B cell (primary cell): ENCODE data around the gene LRRC7. TPM values are rescaled to one million over a fixed set of nuclear protein-coding genes. Genes with fewer than 3 reads are reported as not detected.

Source experiments
- ATAC-seq: fragments of 200-7000 bp; cut with Tn5 transposase; one replicate; pipeline ENCODE4 v1.10.0; 2021; ENCODE audit warnings: low read depth, mild to moderate bottlenecking, moderate number of reproducible peaks, moderate library complexity
- CTCF ChIA-PET: fragments of 350-600 bp; sonication (Branson Sonifier 250); formaldehyde crosslinking; loops from one replicate; lab custom pipeline; 2021; ENCODE audit warnings: antibody characterized with exemption, inconsistent platforms; lab: Charles Lee
- POLR2A ChIA-PET: fragments of 350-600 bp; sonication (Branson Sonifier 250); formaldehyde crosslinking; loops from one replicate; lab custom pipeline; 2021; ENCODE audit warnings: antibody characterized with exemption; lab: Charles Lee
- DNase-seq: peaks from one replicate; pipeline ENCODE4 v3.0.0; 2013
- H2AFZ ChIP-seq: 2 replicates; pipeline ENCODE4 v1.6.1; 2012; ENCODE audit warnings: mild to moderate bottlenecking, low read depth, low read length; ENCODE audit not compliant: insufficient read depth, poor library complexity, severe bottlenecking
- H3K27ac ChIP-seq, 2 donors: 1 replicate in 1 of 2; 2 replicates in 1 of 2; pipeline ENCODE4 v1.5.1; 2012 to 2013; ENCODE audit warnings: low read length in 2 of 2, mild to moderate bottlenecking in 2 of 2, moderate library complexity in 1 of 2
- H3K27me3 ChIP-seq, 4 experiments: fragments of 200-600 bp in 1 of 4; sonication (generic) in 1 of 4; replicated peaks in 1 of 4; 1 replicate in 2 of 4; 2 replicates in 2 of 4; pipeline versions ENCODE4 v1.6.1 to v1.7.0; 2013 to 2016; ENCODE audit warnings: low read length in 3 of 4, mild to moderate bottlenecking in 2 of 4, mixed read lengths in 1 of 4, moderate library complexity in 1 of 4; ENCODE audit not compliant: insufficient read depth in 4 of 4, control insufficient read depth in 3 of 4; ENCODE audit errors: control extremely low read depth in 1 of 4
- H3K36me3 ChIP-seq, 2 experiments: replicated peaks in 1 of 2; 1 replicate in 1 of 2; 2 replicates in 1 of 2; pipeline versions ENCODE4 v1.6.1 to v1.7.1; 2013; ENCODE audit warnings: low read length in 1 of 2; ENCODE audit not compliant: insufficient read depth in 2 of 2, control insufficient read depth in 1 of 2; ENCODE audit errors: control extremely low read depth in 1 of 2, extremely low read depth in 1 of 2
- H3K4me1 ChIP-seq, 2 donors: fragments of 200-600 bp in 1 of 2; sonication (generic) in 1 of 2; 1 replicate in 1 of 2; 2 replicates in 1 of 2; pipeline versions ENCODE4 v1.5.1 to v1.6.1; 2013 to 2017; ENCODE audit warnings: low read length in 2 of 2; ENCODE audit not compliant: control insufficient read depth in 2 of 2, insufficient read depth in 2 of 2
- H3K4me2 ChIP-seq: replicated peaks from 2 replicates; pipeline ENCODE3; 2012; ENCODE audit warnings: mild to moderate bottlenecking, low read depth, low read length; ENCODE audit not compliant: poor library complexity, severe bottlenecking
- H3K4me3 ChIP-seq, 5 experiments: fragments of 200-600 bp in 1 of 5; sonication (generic) in 1 of 5; 1 replicate in 3 of 5; 2 replicates in 2 of 5; pipeline versions ENCODE4 v1.5.1 to v1.7.0; 2011 to 2016; ENCODE audit warnings: low read length in 4 of 5, mild to moderate bottlenecking in 4 of 5, low read depth in 2 of 5, control low read depth in 1 of 5, moderate library complexity in 1 of 5; ENCODE audit not compliant: insufficient read depth in 1 of 5; ENCODE audit errors: control extremely low read depth in 1 of 5, extremely low read depth in 1 of 5
- H3K79me2 ChIP-seq: fragments of 200-600 bp; sonication (generic); one replicate; pipeline ENCODE4 v1.6.0; 2016; ENCODE audit warnings: low read length; ENCODE audit not compliant: control insufficient read depth, insufficient read depth
- H3K9ac ChIP-seq: fragments of 200-600 bp; sonication (generic); 2 replicates; pipeline ENCODE4 v1.6.1; 2017; ENCODE audit warnings: mild to moderate bottlenecking, low read length, moderate library complexity
- H3K9me3 ChIP-seq, 3 donors: one replicate each; pipeline versions ENCODE4 v1.6.1 to v1.7.1; 2013; ENCODE audit warnings: low read length in 2 of 3; ENCODE audit not compliant: control insufficient read depth in 2 of 3, insufficient read depth in 1 of 3; ENCODE audit errors: control extremely low read depth in 1 of 3
- H4K20me1 ChIP-seq: 2 replicates; pipeline ENCODE4 v1.6.0; 2012; ENCODE audit warnings: mild to moderate bottlenecking, low read length; ENCODE audit not compliant: insufficient read depth, control insufficient read depth, poor library complexity, severe bottlenecking
- H3K27ac Mint-ChIP-seq: one replicate; pipeline ENCODE4 v1.8.0; 2021; ENCODE audit warnings: mixed read lengths
- H3K27me3 Mint-ChIP-seq: one replicate; pipeline ENCODE4 v1.8.0; 2021; ENCODE audit warnings: mixed read lengths
- H3K4me1 Mint-ChIP-seq: one replicate; pipeline ENCODE4 v1.8.0; 2021; ENCODE audit warnings: mixed read lengths
- H3K4me3 Mint-ChIP-seq: one replicate; pipeline ENCODE4 v1.8.0; 2021; ENCODE audit warnings: mixed read lengths
- H3K9me3 Mint-ChIP-seq: one replicate; pipeline ENCODE4 v1.8.0; 2022; ENCODE audit warnings: mixed read lengths; ENCODE audit not compliant: insufficient read depth
- EZH2 ChIP-seq: IDR thresholded peaks from 2 replicates; pipeline ENCODE4 v1.6.1; 2012; ENCODE audit warnings: borderline replicate concordance, low read depth, mild to moderate bottlenecking, moderate library complexity, low read length; ENCODE audit not compliant: insufficient read depth, poor library complexity, severe bottlenecking
- WGBS: methylation state at CpG from one replicate; pipeline ENCODE4 v1.1.5; 2013; ENCODE audit warnings: missing lambda C conversion rate; ENCODE audit not compliant: insufficient coverage; 5-methylcytosine and 5-hydroxymethylcytosine counted together
- intact Hi-C: fragments of 100-400 bp; cut with micrococcal nuclease; formaldehyde crosslinking; loops from one replicate; pipeline ENCODE4 v1.10.0; 2022
- polyA plus RNA-seq: library from polyadenylated mRNA; depleted of rRNA; stranded (reverse); fragments of >200 nt; gene quantifications from 2 replicates; pipeline ENCODE4 v1.2.3, GENCODE V29; 2012
- total RNA-seq, 2 donors: library from RNA; stranded (reverse); fragments of 120-200 nt in 1 of 2; gene quantifications; 1 replicate in 1 of 2; 2 replicates in 1 of 2; pipeline versions ENCODE4 v1.2.3 to v1.2.4, GENCODE V29; 2013 to 2022
- TF ChIP-seq, protein P1 (sequence below): fragments of 200-600 bp; IDR thresholded peaks from one replicate; pipeline ENCODE4 v1.8.0; 2022; ENCODE audit warnings: antibody characterized with exemption, mild to moderate bottlenecking

Gene LRRC7
- total and polyA plus RNA-seq, 2 donors (not counting 1 experiment from before 2014, with no cell fraction given): not detected

DNA sequence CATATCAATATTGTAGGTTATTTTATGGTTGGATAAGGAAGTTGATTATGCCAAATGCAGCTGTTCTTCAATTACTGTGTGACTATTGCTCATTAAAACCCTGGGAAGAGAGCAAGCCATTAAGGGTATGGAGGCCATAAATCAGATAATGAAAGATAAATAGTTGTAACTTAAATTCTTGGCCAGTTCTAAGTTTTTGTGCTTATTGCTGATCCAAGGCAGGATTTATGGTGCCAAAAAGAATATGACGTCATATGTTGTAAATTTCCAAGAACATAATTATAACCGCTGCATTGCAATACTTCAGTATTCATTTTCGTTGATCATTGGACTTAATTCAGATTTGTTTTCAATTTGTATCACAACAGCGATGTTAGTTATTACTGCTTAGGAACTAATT lies 426.1 kb downstream of the LRRC7 start:
- no peaks in the 10 kb centered on the region for H4K20me1 ChIP-seq
- H3K27ac Mint-ChIP-seq: no peak overlapping the region
- TF ChIP-seq EZH2: no peak
- TF ChIP-seq, protein P1, sequence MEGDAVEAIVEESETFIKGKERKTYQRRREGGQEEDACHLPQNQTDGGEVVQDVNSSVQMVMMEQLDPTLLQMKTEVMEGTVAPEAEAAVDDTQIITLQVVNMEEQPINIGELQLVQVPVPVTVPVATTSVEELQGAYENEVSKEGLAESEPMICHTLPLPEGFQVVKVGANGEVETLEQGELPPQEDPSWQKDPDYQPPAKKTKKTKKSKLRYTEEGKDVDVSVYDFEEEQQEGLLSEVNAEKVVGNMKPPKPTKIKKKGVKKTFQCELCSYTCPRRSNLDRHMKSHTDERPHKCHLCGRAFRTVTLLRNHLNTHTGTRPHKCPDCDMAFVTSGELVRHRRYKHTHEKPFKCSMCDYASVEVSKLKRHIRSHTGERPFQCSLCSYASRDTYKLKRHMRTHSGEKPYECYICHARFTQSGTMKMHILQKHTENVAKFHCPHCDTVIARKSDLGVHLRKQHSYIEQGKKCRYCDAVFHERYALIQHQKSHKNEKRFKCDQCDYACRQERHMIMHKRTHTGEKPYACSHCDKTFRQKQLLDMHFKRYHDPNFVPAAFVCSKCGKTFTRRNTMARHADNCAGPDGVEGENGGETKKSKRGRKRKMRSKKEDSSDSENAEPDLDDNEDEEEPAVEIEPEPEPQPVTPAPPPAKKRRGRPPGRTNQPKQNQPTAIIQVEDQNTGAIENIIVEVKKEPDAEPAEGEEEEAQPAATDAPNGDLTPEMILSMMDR: no peak
- CTCF ChIA-PET: interaction anchor here (1.3 kb wide), 1 partner anchor 17 kb away, joined by 3 read pairs; no protein-coding TSS in a partner anchor
- no CpG with 5 or more reads among the region's 4 CpGs for WGBS
- ATAC-seq: no peak
- H3K27ac ChIP-seq: no peak overlapping the region
- intact Hi-C loops: no loop called here
- no peaks in the 10 kb centered on the region for H3K9me3 ChIP-seq
- H3K4me1 ChIP-seq: no peaks in the 10 kb centered on the region
- no peak overlapping the region for H3K4me2 ChIP-seq
- H3K36me3 ChIP-seq: no peaks in the 10 kb centered on the region
- H3K4me3 ChIP-seq: no peak overlapping the region
- no peak overlapping the region for H3K9ac ChIP-seq
- no peaks in the 10 kb centered on the region for H3K27me3 ChIP-seq
- no peak for DNase-seq
- no peaks in the 10 kb centered on the region for H3K4me1 Mint-ChIP-seq
- no peaks in the 10 kb centered on the region for H3K79me2 ChIP-seq
- no peaks in the 10 kb centered on the region for H3K9me3 Mint-ChIP-seq
- no peak overlapping the region for H2AFZ ChIP-seq
- POLR2A ChIA-PET: no interaction called here
- no peaks in the 10 kb centered on the region for H3K27me3 Mint-ChIP-seq
- H3K4me3 Mint-ChIP-seq: no peak overlapping the region

DNA sequence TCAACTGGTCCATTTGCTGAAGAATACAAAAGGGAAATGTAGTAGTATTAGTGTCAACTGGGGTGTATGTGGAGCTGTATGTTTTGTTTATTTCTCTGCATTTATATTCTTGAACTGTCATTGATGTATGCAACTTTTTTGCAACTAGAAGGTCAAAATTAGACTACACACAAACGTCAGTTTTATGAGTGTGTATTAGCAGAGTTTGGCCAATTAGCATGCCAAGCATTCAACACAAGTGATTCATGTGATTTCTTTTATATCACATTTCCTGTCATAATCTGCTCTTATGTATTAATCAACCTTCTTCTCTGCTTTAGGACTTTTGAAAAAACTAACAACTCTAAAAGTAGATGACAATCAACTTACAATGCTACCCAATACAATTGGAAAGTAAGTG lies 426.5 kb downstream of the LRRC7 start:
- Histone ChIP-seq H2AFZ (no peak overlapping the region), H3K27ac (no peak overlapping the region), H3K27me3 (no peaks in the 10 kb centered on the region), H3K9me3 (no peaks in the 10 kb centered on the region), H3K36me3 (no peaks in the 10 kb centered on the region), H3K4me3 (no peak overlapping the region), H3K79me2 (no peaks in the 10 kb centered on the region), H3K4me2 (no peak overlapping the region), H4K20me1 (no peaks in the 10 kb centered on the region), H3K4me1 (no peaks in the 10 kb centered on the region), H3K9ac (no peak overlapping the region)
- no peak for ATAC-seq
- intact Hi-C loops: no loop called here
- TF ChIP-seq, protein P1: no peak
- no peak for TF ChIP-seq EZH2
- POLR2A ChIA-PET: no interaction called here
- DNase-seq: no peak
- no peaks in the 10 kb centered on the region for H3K4me1 Mint-ChIP-seq
- H3K27me3 Mint-ChIP-seq: no peaks in the 10 kb centered on the region
- no CpG with 5 or more reads among the region's 1 CpG for WGBS
- H3K9me3 Mint-ChIP-seq: no peaks in the 10 kb centered on the region
- no peak overlapping the region for H3K4me3 Mint-ChIP-seq
- CTCF ChIA-PET: no interaction called here
- H3K27ac Mint-ChIP-seq: no peak overlapping the region
